GM21515 (cell line): Measurements from ENCODE around the gene DGKD.

Experiments
- ATAC-seq: cut with Tn5 transposase; IDR thresholded peaks from one replicate; pipeline ENCODE4 v1.9.1; 2021; ENCODE audit not compliant: unreplicated experiment

The DGKD gene

DNA sequence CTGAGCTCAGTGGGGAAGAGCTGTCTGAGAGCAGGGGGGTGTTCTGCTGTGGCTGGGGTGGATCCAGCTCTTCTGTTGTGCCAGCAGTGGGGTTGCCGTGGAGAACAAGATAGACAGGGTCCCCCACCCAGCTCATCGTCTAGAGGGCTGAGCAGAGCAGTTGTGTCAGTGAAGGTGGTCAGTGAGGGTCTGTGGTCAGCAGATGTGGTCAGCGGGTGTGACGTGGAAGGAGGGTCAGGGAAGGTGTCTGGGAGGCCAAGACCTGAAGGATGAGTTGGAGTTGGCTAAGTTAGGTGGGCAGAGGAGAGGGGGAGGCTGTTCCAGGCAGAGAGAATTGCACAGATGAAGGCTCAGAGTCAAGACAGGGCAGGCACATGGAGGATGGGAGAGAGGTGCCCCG, 103.1 kb downstream of the DGKD start:
- no peak for ATAC-seq

DNA sequence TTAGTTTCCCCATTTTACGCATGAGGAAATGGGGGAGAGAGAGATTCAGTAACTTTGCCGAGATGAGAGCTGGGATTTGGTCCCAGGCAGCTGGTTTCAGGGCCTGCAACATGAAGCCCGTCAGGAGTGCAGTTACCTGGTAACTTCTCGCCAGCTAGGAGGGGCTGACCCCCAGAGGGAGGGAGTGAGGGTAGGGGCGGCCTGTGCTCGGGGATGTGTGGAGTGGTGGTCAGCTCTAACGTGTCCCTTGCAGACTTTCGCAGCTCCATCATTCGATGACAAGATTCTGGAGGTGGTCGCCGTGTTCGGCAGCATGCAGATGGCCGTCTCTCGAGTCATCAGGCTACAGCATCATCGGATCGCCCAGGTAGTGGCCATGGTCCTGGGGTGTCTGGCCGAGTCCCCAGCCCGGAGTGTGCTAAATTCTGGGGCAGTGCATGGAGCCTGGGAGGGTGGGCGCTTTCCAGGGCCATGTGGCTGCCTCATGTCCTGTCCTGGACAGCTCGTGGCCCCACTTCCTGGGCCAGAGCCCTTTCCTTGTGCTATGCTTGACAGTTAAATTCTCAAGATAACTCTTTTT, 103.8 kb downstream of the DGKD start:
- ATAC-seq: no peak

DNA sequence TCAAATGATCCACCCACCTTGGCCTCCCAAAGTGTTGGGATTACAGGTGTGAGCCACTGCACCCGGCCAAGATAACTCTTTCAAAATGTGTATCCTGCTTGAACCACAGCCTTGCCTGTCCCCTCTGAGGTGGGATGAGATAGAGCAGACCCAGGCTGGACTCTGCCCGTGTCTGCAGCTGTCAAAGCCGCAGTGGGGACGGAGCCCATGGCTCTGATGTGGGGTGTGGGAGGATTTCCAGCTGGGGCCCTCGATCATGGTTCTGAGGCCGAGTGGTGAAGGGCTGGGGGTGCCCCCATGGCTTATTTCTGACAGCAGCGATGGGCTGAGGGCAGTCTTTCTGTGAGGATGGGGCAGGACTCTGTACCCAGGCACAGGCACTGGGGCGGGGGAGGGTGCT, 104.5 kb downstream of the DGKD start:
- ATAC-seq: no peak

GRCh38 chr2:233459426-233459825, 105.1 kb downstream of the DGKD start:
- ATAC-seq: no peak

GRCh38 chr2:233460726-233461441, 106.6 kb downstream of the DGKD start:
- no peak for ATAC-seq

DNA sequence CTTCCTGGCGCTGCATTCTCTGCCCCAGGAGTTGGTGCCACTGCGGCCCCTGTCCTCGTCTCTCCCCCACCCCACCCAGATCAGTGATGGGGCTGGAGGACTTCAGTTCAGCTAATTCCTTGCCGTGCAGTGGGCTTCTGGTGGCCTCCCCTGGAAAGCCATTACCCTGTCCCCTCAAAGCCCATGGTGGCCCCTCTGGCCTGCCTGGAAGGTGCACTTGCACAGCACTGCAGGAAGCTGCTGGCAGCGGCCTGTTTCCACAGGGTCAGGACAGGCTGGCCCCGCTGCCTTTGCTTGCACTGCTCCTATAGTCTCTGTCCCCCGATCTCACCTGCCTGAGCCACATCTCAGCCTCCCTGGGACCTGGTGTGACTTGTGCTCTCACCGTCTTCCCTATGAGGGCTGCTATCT, 107.2 kb downstream of the DGKD start:
- ATAC-seq: no peak

GRCh38 chr2:233462202-233462785, 108.0 kb downstream of the DGKD start:
- ATAC-seq: no peak

GRCh38 chr2:233462826-233463470, 108.7 kb downstream of the DGKD start:
- no peak for ATAC-seq

GRCh38 chr2:233463586-233463985, 109.3 kb downstream of the DGKD start:
- no peak for ATAC-seq

DNA sequence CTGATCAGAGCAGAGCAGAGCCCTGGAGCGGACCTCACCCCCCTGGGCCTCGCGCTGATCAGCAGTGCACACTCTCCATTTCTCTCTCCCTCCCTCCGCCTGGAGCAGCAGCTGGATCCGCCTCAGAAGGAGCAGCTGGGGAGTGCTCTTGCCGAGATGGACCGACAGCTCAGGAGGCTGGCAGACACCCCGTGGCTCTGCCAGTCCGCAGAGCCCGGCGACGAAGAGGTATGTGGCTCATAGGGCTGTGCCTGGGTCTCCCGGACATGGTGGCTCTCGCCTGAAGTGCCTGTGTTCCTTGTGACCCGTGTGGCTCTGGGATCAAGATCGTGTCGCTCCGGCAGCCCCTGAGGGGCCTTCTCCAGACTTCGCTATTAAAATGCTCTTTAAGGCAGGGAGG, 109.8 kb downstream of the DGKD start:
- no peak for ATAC-seq

DNA sequence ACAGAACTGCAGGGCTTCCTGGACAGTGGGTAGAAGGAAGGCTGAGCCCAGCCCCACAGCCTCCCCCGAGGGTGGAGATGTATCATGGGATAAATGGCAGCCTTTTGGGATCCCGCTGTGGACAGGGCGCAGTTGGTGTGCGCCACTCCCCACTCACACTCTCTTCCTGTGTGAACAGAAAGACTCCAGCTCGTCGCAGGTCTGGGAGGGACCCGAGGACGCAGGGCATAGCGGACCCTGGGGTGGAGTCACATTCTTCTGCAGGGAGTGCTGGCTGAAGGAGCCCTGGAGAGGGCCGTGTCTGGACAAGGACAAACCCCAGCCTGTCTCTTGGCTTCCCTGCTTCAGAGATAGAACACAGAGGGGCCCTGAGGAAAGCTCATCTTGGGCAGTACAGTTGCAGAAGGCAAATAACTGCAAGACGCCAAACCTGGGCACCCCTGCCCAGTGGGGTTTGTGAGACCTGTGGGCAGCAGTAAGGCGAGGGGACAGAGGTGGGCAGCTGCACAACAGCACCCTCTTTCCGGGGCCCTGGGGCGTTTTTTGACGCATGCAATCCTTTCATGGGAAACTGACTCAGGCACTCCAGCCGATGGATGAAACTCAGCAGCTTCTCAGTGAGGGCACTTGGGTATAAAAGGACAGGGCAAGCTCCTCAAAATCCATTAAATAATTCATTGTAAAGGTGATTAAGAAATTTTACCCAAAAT, 110.4 kb downstream of the DGKD start:
- no peak for ATAC-seq

DNA sequence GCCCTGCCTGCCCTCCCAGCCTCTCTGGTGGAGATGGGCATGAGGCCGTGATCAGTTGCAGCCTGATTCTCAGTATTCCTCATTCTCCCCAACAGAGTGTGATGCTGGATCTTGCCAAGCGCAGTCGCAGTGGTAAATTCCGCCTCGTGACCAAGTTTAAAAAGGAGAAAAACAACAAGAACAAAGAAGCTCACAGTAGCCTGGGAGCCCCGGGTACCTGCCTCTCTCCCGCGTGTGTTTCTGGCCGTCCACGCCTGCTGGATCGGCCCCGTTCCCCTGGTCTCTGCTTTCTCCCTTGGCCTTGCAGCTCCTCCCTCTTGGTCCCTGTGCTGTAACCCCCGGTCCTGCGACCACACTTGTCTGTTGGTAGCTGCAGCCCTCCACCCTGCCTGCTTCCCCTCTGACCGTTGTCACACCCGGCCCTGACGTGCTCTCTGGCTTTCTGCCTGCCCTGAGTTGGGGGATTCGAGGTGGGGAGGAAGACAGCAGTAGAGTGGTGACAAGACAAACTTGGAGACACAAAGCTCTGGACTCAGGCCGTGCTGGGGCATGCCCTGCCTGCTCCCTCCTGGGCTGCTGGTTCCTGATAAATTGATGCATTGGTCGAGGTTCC, 112.8 kb downstream of the DGKD start:
- ATAC-seq: no peak

DNA sequence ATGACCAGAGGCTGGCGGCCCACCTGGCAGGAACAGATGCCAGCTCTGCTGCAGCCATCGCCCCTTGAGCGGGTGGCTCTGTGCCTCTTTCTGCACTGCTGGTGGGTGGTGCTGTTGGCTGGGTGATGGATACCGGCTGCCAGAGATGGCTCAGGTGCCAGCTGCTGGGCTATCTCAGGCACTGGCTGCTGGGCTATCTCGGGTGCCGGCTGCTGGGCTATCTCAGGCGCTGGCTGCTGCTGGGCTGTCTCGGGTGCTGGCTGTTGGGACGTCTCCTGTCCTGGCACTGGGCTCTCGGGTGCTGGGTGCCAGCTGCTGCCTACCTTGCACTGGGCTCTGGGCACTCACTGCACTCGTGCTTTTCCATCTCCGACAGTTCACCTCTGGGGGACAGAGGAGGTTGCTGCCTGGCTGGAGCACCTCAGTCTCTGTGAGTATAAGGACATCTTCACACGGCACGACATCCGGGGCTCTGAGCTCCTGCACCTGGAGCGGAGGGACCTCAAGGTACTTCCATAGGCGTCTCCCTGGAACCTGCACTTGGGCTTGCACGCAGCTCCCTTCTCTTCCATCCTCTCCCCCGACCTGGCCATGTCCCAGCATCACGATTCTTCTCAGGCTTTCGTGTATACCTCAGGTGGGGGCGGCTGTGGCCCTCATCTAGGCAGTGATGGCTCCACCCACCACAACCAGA, 113.9 kb downstream of the DGKD start:
- no peak for ATAC-seq

- no peak for ATAC-seq
Measured at GRCh38 chr2:233468741-233469110, 114.4 kb downstream of the DGKD start.

GRCh38 chr2:233469261-233470010, 115.1 kb downstream of the DGKD start:
- ATAC-seq: no peak

GRCh38 chr2:233470011-233470687, 115.9 kb downstream of the DGKD start:
- no peak for ATAC-seq

- no peak for ATAC-seq
Measured at GRCh38 chr2:233470839-233471238, 116.5 kb downstream of the DGKD start.

DNA sequence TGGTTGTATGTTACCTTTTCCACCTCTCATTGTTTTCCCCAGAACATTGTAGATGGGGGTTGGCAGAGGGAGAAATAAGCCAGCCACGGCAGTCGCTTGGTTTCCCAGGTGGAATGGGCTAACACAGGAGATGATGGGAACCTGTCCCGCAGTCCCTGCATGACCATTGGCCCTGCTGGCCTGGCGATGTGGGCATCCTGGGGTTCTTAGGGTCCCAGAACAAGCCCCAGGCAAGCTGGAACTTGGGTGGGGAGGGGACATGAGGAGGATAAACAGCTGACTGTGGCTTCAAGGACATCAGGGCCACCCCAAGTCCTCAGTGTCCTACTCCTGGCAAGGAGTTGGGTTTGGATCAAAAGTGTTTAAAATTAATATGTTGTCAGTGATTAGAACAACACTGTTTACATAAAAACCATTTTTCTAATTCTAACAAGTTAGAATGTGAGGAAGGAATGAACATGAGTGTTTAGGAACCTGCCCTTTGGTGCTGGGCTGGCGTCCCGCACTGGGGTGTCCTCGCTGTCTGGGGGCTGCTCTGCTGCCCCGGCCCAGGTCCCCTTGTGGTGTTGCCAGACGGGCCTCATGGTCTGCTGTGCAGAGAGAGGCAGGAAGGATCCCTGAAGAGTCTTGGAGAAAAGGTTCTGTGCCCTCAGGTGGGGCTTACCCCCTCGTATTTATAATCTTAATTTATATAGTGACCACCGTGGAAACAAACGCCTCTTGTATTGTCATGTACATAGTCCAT, 117.2 kb downstream of the DGKD start:
- no peak for ATAC-seq

DNA sequence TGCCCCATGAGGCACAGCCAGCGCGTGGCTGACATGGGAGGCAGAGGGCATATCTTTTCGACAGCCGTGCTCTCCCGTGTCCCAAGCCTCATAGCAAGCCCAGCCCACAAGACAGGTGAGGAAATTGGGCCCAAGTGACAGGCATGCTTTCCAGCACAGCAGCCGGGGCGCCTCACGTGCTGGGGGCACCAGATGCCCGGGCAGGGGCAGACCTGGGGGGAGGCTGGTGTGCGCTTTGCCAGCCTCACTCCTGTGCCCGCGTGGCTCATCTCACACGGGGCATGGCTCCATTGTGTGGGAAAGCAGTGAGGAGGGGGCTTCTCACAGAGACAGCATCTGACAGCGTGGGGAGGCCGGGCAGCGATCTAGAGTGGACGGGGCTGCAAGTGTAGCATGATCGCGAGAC, 119.1 kb downstream of the DGKD start:
- ATAC-seq: no peak
